Limb (tissue), 2 donors: Measurements from ENCODE around the gene ANKRD16.
"Not testable (repeated sequence)": the region's sequence is repeated elsewhere in the genome, so short reads cannot be mapped to it uniquely, and the experiment has no call there.

ENCODE experiments used
- DNase-seq, 2 donors: peaks; one replicate each; pipeline ENCODE4 v3.0.0-alpha.2; 2016; ENCODE audit errors: extremely low spot score in 2 of 2

Gene ANKRD16

DNA sequence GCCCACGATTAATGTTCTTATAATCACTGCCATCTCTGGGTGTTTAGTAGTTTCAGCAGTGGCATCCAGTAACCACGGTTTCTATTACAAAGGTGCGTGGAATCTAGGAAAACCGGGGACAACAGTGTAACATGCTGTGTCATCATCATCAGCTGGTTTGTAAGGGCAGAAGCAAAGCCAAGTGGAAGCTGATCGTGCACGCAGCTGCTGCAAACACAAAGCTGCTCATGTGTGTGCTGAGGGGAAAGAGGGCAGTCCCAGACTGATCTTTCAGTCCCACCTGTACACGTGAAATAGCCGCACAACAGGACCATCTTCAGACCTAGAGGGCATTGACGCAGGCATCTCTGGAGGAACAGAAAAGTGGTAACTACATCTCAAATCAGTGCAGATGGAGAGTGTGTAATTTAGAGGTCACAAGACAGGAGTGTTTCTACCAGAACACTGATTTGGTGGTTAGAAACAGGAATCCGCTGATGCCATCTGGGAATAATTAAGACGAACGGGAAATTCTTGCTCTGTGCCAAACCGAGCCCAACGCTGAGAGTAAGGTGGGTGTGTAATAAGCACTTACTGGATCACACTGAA, 13.4 kb downstream of the ANKRD16 start:
- no peak for DNase-seq

DNA sequence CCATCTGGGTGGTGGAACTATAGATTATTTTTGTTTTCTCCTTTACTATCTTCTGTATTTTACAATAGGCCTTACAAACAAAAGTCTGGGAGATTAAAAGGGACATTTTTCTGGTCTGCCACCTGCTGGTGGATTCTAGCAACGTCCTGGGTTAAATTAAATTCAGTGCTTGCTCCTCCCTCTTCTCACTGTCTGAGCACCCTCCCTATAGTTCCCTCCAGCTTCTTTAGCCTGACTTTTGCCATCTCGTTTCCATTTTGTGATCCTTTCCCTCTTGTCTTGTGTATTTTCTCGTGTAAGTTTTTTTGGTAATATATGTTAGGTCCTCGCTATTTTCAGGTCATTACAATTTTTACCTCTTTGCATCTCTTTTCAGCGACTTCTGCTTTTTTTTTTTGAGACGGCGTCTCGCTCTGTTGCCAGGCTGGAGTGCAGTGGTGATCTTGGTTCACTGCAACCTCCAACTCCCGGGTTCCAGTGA, 16.1 kb downstream of the ANKRD16 start:
- DNase-seq = peak; percentile 80 to 81

DNA sequence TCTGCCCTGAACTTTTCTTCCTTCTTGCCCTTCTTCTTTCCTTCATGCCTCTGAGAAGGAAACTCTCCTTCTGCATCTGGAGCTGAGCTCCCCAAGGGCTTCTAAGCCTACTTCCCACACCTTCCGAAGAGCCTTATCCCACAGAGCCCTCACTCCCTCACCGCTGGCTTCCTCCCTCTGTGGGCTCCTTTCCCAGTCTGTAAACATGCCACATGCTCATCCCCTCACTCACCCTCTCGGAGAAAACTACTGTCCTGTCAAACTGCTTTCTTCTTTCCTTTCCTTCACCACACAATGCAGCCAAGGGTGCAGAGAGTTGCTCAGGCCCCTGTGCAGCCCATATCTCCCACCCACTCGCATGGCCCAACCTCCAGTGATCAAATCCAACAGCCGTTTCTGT, 18.1 kb downstream of the ANKRD16 start:
- no peak for DNase-seq

DNA sequence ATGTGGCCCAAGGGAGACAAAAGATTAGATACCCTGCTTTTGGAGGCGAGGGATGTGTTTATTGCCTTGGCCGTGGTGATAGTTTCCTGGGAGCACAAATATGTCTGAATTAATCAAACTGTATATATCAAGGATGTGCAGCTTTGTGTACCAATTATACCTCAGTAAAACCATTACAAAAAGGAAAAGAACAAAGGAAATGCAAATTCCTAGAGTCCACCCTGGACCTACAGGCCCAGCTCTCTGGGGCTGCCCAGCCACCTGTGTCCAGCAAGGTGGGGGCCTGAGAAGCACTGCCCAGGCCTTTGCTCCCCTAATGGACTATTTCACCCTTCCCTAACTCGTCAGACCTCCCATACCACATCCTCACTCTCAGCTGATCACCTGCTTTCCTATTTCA, 20.5 kb downstream of the ANKRD16 start:
- no peak for DNase-seq

DNA sequence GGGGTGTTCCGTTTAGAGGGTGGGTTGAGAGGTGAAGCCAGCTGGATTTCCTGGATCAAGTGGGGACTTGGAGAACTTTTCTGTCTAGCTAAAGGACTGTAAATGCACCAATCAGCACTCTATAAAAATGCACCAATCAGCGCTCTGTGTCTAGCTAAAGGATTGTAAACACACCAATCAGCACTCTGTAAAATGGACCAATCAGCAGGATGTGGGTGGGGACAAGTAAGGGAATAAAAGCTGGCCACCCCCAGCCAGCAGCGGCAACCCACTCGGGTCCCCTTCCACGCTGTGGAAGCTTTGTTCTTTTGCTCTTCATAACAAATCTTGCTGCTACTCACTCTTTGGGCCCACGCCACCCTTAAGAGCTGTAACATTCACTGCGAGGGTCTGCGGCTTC, 21.3 kb downstream of the ANKRD16 start:
- DNase-seq = not testable (repeated sequence)

GRCh38 chr10:5867091-5867615, 22.5 kb downstream of the ANKRD16 start:
- DNase-seq = not testable (repeated sequence)

DNA sequence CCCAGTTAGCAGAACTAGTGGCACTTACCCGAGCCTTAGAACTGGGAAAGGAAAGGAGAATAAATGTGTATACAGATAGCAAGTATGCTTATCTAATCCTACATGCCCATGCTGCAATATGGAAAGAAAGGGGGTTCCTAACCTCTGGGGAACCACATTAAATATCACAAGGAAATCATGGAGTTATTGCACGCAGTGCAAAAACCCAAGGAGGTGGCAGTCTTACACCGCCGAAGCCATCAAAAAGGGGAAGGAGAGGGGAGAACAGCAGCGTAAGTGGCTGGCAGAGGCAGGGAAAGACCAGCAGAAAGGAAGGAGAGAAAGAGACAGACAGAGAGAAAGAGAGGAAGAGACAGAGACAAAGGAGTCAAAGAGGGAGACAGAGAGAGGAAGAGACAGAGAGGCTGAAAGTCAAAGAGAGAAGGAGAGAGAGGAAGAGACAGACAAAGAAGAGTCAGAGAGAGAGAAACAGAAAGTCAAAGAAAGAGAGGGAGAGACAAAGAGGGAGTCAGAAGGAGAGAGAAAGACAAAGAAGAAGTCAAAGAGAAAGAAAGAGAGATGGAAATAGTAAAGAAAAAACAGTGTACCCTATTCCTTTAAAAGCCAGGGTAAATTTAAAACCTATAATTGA, 23.1 kb downstream of the ANKRD16 start:
- DNase-seq = not testable (repeated sequence)

- not testable (repeated sequence) for DNase-seq
Measured at GRCh38 chr10:5862981-5863685, 26.6 kb downstream of the ANKRD16 start.

GRCh38 chr10:5862360-5862961, 27.2 kb downstream of the ANKRD16 start:
- no peak for DNase-seq

- DNase-seq = no peak
Measured at GRCh38 chr10:5860066-5860465, 29.6 kb downstream of the ANKRD16 start.

DNA sequence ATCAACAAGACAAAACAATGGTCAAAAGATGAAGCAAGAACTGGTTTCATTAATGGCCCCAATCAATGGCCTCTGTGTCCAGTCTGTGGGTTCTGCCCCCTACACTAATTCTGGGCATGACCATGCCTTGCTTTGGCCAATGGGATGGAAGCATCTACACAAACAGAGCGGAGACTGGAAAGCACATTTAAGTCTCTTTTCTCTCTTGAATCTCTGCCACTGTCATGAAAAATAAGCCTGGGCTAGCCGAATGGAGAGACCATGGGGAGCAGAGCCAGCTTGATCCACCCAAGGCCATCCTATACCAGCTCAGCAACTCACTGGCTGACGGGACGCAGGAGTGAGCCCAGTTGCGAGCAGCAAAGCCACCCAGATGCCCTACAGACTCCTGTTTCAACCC, 30.9 kb downstream of the ANKRD16 start:
- DNase-seq = no peak

DNA sequence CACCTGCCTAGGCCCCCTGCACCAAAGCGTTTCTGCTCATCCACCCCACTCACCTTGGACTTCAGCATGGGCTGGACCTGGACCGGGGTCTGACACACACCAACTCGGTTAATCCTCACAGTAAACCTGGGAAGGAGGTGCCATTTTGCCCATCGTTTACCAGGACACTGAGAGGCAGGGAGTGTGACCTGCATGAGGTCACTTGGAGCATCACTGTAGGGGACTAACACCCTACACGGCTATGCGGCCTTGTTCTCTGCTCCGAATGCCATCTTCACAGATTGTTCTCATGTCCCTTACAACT, 33.0 kb downstream of the ANKRD16 start:
- DNase-seq = no peak

DNA sequence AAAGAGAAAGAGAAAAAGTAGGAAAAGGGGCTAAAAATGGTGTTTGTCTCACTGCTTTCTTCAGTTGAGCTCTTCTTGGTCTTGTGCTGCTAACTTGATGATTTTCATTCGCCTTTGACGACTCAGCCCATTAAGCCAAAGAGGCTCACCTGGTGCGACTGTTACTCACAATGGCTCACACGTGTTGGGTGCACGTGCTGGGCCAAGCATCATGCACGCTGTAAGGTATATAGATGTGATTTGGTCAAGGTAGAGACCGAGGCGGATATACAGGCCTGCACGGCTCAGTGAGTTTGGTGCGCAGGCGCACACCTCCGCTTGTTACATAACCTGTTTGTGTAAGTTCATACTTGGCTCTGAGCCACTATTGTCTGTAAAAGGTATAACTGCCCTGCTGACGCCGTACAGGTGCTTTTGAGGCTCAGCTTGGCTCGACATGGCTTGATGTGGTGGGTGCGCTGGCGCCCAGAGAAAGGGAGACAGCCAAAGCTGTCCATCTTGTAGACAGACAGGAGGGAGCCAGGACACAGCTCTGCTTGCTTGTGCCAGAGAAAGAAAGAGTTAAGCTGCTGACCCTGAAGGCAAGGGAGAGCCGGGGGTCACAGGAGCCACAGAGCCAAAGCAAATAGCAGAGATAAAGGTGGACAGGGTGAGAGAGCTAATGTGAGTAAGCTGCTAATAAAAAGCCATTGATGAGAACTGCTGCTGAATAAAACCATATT, 33.6 kb downstream of the ANKRD16 start:
- DNase-seq = no peak

DNA sequence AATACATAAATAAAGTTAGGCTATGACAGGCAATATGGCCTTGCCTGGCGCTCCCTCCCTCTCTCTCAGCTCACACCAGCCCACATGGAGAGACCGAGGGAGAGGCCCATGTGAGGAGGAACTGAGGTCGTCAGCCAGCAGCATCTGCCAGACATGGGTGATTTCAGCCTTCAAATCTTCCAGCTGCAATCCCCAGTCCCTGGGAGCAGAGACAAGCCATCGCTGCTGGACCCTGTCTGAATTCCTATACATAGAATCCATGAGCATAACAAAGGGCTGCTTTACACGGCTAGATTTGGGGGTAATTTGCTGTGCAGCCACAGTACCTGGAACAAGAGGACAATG, 35.6 kb downstream of the ANKRD16 start:
- DNase-seq = no peak

- not testable (repeated sequence) for DNase-seq
Measured at GRCh38 chr10:5846667-5847066, 43.0 kb downstream of the ANKRD16 start.

- DNase-seq = no peak
Measured at GRCh38 chr10:5844345-5845055, 45.2 kb downstream of the ANKRD16 start.

GRCh38 chr10:5843686-5844344, 45.9 kb downstream of the ANKRD16 start:
- no peak for DNase-seq

- no peak for DNase-seq
Measured at GRCh38 chr10:5841965-5842364, 47.7 kb downstream of the ANKRD16 start.

DNA sequence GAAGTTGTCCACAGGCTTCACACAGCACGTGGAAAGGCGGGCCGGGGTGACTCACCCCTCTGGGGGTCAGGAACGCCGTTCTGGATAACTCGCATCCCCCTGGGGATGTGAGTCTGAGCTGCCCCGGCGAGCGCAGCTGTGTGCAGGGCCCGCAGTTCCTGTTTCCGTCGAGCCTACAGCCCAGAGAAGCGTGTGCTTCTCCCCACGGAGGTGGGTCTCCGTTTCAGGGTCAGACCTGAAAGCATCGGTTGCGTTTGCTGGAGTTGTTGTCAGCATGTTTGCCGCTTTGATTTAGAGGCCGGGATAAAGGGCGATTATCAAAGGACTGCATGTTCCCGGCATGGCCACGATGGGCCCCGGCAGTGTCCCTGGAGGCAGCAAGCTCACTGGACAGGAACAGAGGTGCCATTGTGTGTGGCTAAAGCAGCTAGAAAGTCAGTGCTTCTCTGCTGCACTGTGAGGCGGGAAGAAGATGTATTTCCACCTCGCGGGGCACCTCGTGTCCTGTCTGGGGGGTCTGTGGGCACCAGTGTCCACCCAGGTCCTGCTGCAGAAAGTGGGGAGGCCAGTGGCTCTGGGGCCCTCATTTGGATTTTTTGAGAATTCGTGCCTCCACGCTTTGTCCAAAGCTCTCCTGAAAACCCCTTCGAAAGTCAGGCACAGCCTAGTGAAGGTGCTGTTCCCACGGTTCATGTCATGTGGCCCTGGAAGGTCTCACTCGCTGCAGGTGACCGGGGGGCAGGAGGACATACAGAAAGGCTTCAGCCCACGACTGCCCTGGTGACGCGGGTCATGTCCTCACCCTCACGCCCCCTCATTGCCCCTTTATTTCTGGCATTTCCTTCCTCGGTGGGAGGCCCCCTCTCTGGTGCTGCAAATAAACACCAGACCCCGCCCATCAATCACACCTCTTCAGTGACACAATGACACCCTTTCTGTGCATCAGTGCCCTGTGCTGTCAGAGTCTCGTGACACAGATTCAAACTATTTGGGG, 49.1 kb downstream of the ANKRD16 start:
- peak in 1 of 2 donors; percentile 45 for DNase-seq
